ENCODE data around the gene SCGB1C2.
"Not testable (repeated sequence)": the region's sequence is repeated elsewhere in the genome, so short reads cannot be mapped to it uniquely, and the experiment has no call there.

The SCGB1C2 gene

GRCh38 chr17:157901-158300 is 20.5 kb downstream of the SCGB1C2 start:
- no peak overlapping the region for H3K4me3 ChIP-seq (ENCODE audit: low read depth in 1 of 5, low read length in 5 of 5)
- H3K4me1 ChIP-seq (ENCODE audit: control insufficient read depth in 5 of 5, insufficient read depth in 5 of 5, low read length in 5 of 5): no peaks in the 10 kb centered on the region
- H3K27ac ChIP-seq (ENCODE audit: low read depth, low read length): no peak overlapping the region
- no peaks in the 10 kb centered on the region for H3K9me3 ChIP-seq (ENCODE audit: control insufficient read depth in 5 of 5, low read length in 5 of 5)
- no peak overlapping the region for H3K9ac ChIP-seq (ENCODE audit: low read length in 5 of 5)
- H3K27me3 ChIP-seq (ENCODE audit: control insufficient read depth in 5 of 5, insufficient read depth in 4 of 5, low read length in 5 of 5): peaks cover 0 to 3% (median 0%) of the 10 kb centered on the region in 5 donors
- H3K36me3 ChIP-seq (ENCODE audit: control insufficient read depth in 5 of 5, insufficient read depth in 5 of 5, low read length in 5 of 5): peaks cover 0 to 41% (median 21%) of the 10 kb centered on the region in 5 donors

- Histone ChIP-seq H3K9ac (ENCODE audit: low read length in 5 of 5) (no peak overlapping the region), H3K27ac (ENCODE audit: low read depth, low read length) (no peak overlapping the region), H3K36me3 (ENCODE audit: control insufficient read depth in 5 of 5, insufficient read depth in 5 of 5, low read length in 5 of 5) (peaks cover 0 to 39% (median 21%) of the 10 kb centered on the region in 5 donors), H3K27me3 (ENCODE audit: control insufficient read depth in 5 of 5, insufficient read depth in 4 of 5, low read length in 5 of 5) (peaks cover 0 to 3% (median 0%) of the 10 kb centered on the region in 5 donors), H3K9me3 (ENCODE audit: control insufficient read depth in 5 of 5, low read length in 5 of 5) (no peaks in the 10 kb centered on the region), H3K4me1 (ENCODE audit: control insufficient read depth in 5 of 5, insufficient read depth in 5 of 5, low read length in 5 of 5) (no peaks in the 10 kb centered on the region), H3K4me3 (ENCODE audit: low read depth in 1 of 5, low read length in 5 of 5) (no peak overlapping the region)
Observed at GRCh38 chr17:158379-158778, 21.0 kb downstream of the SCGB1C2 start.

- peaks cover 0 to 37% (median 21%) of the 10 kb centered on the region in 5 donors for H3K36me3 ChIP-seq (ENCODE audit: control insufficient read depth in 5 of 5, insufficient read depth in 5 of 5, low read length in 5 of 5)
- H3K4me3 ChIP-seq (ENCODE audit: low read depth in 1 of 5, low read length in 5 of 5): no peak overlapping the region
- H3K27me3 ChIP-seq (ENCODE audit: control insufficient read depth in 5 of 5, insufficient read depth in 4 of 5, low read length in 5 of 5): peaks cover 0 to 3% (median 0%) of the 10 kb centered on the region in 5 donors
Observed at GRCh38 chr17:159609-160008, 22.2 kb downstream of the SCGB1C2 start.

DNA sequence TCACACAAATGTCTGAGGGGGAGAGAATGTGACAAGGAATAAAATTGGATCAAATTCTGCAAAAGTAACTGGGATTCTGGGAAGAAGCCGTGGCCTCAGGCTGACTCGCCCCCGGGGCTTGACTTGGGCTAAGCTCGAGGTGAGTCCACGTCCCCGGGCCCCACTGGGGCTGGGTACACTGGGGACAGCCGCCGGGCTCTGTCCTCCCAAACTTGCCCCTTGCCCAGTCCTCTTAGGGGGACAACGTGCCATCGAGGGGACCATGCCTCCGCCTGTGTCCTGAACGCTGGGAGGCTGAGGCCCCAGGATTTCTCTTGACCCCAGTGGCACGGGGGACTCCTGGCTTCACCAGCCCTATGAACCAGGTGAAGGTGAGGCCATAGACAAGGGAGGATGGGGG is 23.0 kb downstream of the SCGB1C2 start:
- no peak overlapping the region for H3K4me3 ChIP-seq (ENCODE audit: low read depth in 1 of 5, low read length in 5 of 5)
- peaks cover 0 to 35% (median 17%) of the 10 kb centered on the region in 5 donors for H3K36me3 ChIP-seq (ENCODE audit: control insufficient read depth in 5 of 5, insufficient read depth in 5 of 5, low read length in 5 of 5)
- no peak overlapping the region for H3K9ac ChIP-seq (ENCODE audit: low read length in 5 of 5)
- H3K27me3 ChIP-seq (ENCODE audit: control insufficient read depth in 5 of 5, insufficient read depth in 4 of 5, low read length in 5 of 5): peaks cover 0 to 3% (median 0%) of the 10 kb centered on the region in 5 donors
- H3K27ac ChIP-seq (ENCODE audit: low read depth, low read length): no peak overlapping the region
- no peaks in the 10 kb centered on the region for H3K9me3 ChIP-seq (ENCODE audit: control insufficient read depth in 5 of 5, low read length in 5 of 5)
- H3K4me1 ChIP-seq (ENCODE audit: control insufficient read depth in 5 of 5, insufficient read depth in 5 of 5, low read length in 5 of 5): peaks cover 0 to 4% (median 0%) of the 10 kb centered on the region in 5 donors

More at GRCh38 chr17:159609-160008, 22.2 kb downstream of the SCGB1C2 start:
- Histone ChIP-seq H3K9ac (ENCODE audit: low read length in 5 of 5) (no peak overlapping the region), H3K4me1 (ENCODE audit: control insufficient read depth in 5 of 5, insufficient read depth in 5 of 5, low read length in 5 of 5) (peaks cover 0 to 1% (median 0%) of the 10 kb centered on the region in 5 donors), H3K27ac (ENCODE audit: low read depth, low read length) (no peak overlapping the region), H3K9me3 (ENCODE audit: control insufficient read depth in 5 of 5, low read length in 5 of 5) (no peaks in the 10 kb centered on the region)

GRCh38 chr17:161481-161880 is 24.1 kb downstream of the SCGB1C2 start:
- H3K4me3 ChIP-seq (ENCODE audit: low read depth in 1 of 5, low read length in 5 of 5): no peak overlapping the region
- H3K27ac ChIP-seq (ENCODE audit: low read depth, low read length): no peak overlapping the region
- peaks cover 0 to 28% (median 9%) of the 10 kb centered on the region in 5 donors for H3K36me3 ChIP-seq (ENCODE audit: control insufficient read depth in 5 of 5, insufficient read depth in 5 of 5, low read length in 5 of 5)
- peaks cover 0 to 3% (median 2%) of the 10 kb centered on the region in 5 donors for H3K27me3 ChIP-seq (ENCODE audit: control insufficient read depth in 5 of 5, insufficient read depth in 4 of 5, low read length in 5 of 5)
- H3K4me1 ChIP-seq (ENCODE audit: control insufficient read depth in 5 of 5, insufficient read depth in 5 of 5, low read length in 5 of 5): peaks cover 0 to 4% (median 0%) of the 10 kb centered on the region in 5 donors
- no peak overlapping the region for H3K9ac ChIP-seq (ENCODE audit: low read length in 5 of 5)
- H3K9me3 ChIP-seq (ENCODE audit: control insufficient read depth in 5 of 5, low read length in 5 of 5): no peaks in the 10 kb centered on the region

GRCh38 chr17:162689-163088 is 25.3 kb downstream of the SCGB1C2 start:
- no peak overlapping the region for H3K27ac ChIP-seq (ENCODE audit: low read depth, low read length)
- no peak overlapping the region for H3K9ac ChIP-seq (ENCODE audit: low read length in 5 of 5)
- H3K4me3 ChIP-seq (ENCODE audit: low read depth in 1 of 5, low read length in 5 of 5): no peak overlapping the region
- peaks cover 0 to 3% (median 2%) of the 10 kb centered on the region in 5 donors for H3K27me3 ChIP-seq (ENCODE audit: control insufficient read depth in 5 of 5, insufficient read depth in 4 of 5, low read length in 5 of 5)
- H3K4me1 ChIP-seq (ENCODE audit: control insufficient read depth in 5 of 5, insufficient read depth in 5 of 5, low read length in 5 of 5): peaks cover 0 to 4% (median 0%) of the 10 kb centered on the region in 5 donors
- H3K9me3 ChIP-seq (ENCODE audit: control insufficient read depth in 5 of 5, low read length in 5 of 5): no peaks in the 10 kb centered on the region
- H3K36me3 ChIP-seq (ENCODE audit: control insufficient read depth in 5 of 5, insufficient read depth in 5 of 5, low read length in 5 of 5): peaks cover 0 to 28% (median 9%) of the 10 kb centered on the region in 5 donors

DNA sequence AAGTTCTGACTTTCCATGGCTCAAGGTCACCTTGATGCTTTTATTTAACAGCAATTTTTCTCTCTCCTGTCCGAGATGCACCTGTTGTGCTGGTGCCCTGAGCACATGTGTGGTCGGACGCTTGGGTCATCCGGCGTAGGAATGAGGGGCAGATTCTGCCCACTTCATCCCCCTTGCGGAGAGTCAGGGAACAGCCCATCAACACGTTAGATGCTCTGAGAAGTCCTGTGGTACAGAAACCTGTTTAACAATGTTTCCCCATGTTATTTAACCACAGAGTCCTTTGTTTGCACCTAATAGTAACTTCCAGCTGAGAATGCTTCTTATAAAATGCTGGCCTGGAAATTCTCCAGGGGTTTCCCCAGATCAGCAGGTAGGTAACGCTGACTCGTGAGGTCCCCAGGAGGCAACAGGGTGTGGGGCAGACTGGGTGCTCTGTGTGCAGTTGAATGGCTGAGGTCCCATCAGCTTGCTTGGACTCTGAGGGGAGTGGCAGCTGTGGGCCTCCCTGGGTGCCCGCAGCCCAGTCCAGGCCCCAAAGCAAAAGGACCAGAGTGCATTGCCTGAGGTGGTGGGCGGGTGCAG is 26.2 kb downstream of the SCGB1C2 start:
- Histone ChIP-seq H3K27ac (ENCODE audit: low read depth, low read length) (no peak overlapping the region), H3K9ac (ENCODE audit: low read length in 5 of 5) (no peak overlapping the region), H3K4me1 (ENCODE audit: control insufficient read depth in 5 of 5, insufficient read depth in 5 of 5, low read length in 5 of 5) (peaks cover 0 to 4% (median 0%) of the 10 kb centered on the region in 5 donors), H3K36me3 (ENCODE audit: control insufficient read depth in 5 of 5, insufficient read depth in 5 of 5, low read length in 5 of 5) (peaks cover 0 to 25% (median 9%) of the 10 kb centered on the region in 5 donors), H3K9me3 (ENCODE audit: control insufficient read depth in 5 of 5, low read length in 5 of 5) (no peaks in the 10 kb centered on the region), H3K4me3 (ENCODE audit: low read depth in 1 of 5, low read length in 5 of 5) (no peak overlapping the region), H3K27me3 (ENCODE audit: control insufficient read depth in 5 of 5, insufficient read depth in 4 of 5, low read length in 5 of 5) (peaks cover 0 to 3% (median 2%) of the 10 kb centered on the region in 5 donors)

- H3K9me3 ChIP-seq (ENCODE audit: control insufficient read depth in 5 of 5, low read length in 5 of 5): no peaks in the 10 kb centered on the region
- H3K27me3 ChIP-seq (ENCODE audit: control insufficient read depth in 5 of 5, insufficient read depth in 4 of 5, low read length in 5 of 5): peaks cover 0 to 3% (median 2%) of the 10 kb centered on the region in 5 donors
- peaks cover 0 to 4% (median 0%) of the 10 kb centered on the region in 5 donors for H3K4me1 ChIP-seq (ENCODE audit: control insufficient read depth in 5 of 5, insufficient read depth in 5 of 5, low read length in 5 of 5)
- H3K27ac ChIP-seq (ENCODE audit: low read depth, low read length): no peak overlapping the region
- H3K36me3 ChIP-seq (ENCODE audit: control insufficient read depth in 5 of 5, insufficient read depth in 5 of 5, low read length in 5 of 5): peaks cover 0 to 24% (median 9%) of the 10 kb centered on the region in 5 donors
- H3K9ac ChIP-seq (ENCODE audit: low read length in 5 of 5): no peak overlapping the region
- H3K4me3 ChIP-seq (ENCODE audit: low read depth in 1 of 5, low read length in 5 of 5): no peak overlapping the region
Observed at GRCh38 chr17:164303-165235, 27.2 kb downstream of the SCGB1C2 start.

GRCh38 chr17:165939-166338 is 28.6 kb downstream of the SCGB1C2 start:
- H3K9ac ChIP-seq (ENCODE audit: low read length in 5 of 5): no peak overlapping the region
- H3K27ac ChIP-seq (ENCODE audit: low read depth, low read length): no peak overlapping the region
- H3K27me3 ChIP-seq (ENCODE audit: control insufficient read depth in 5 of 5, insufficient read depth in 4 of 5, low read length in 5 of 5): peaks cover 0 to 3% (median 2%) of the 10 kb centered on the region in 5 donors
- peaks cover 0 to 21% (median 6%) of the 10 kb centered on the region in 5 donors for H3K36me3 ChIP-seq (ENCODE audit: control insufficient read depth in 5 of 5, insufficient read depth in 5 of 5, low read length in 5 of 5)
- H3K9me3 ChIP-seq (ENCODE audit: control insufficient read depth in 5 of 5, low read length in 5 of 5): no peaks in the 10 kb centered on the region
- H3K4me3 ChIP-seq (ENCODE audit: low read depth in 1 of 5, low read length in 5 of 5): no peak overlapping the region
- H3K4me1 ChIP-seq (ENCODE audit: control insufficient read depth in 5 of 5, insufficient read depth in 5 of 5, low read length in 5 of 5): peaks cover 0 to 4% (median 0%) of the 10 kb centered on the region in 5 donors

- H3K4me1 ChIP-seq (ENCODE audit: control insufficient read depth in 5 of 5, insufficient read depth in 5 of 5, low read length in 5 of 5); H3K4me3 ChIP-seq (ENCODE audit: low read depth in 1 of 5, low read length in 5 of 5); H3K9me3 ChIP-seq (ENCODE audit: control insufficient read depth in 5 of 5, low read length in 5 of 5); H3K27ac ChIP-seq (ENCODE audit: low read depth, low read length); H3K27me3 ChIP-seq (ENCODE audit: control insufficient read depth in 5 of 5, insufficient read depth in 4 of 5, low read length in 5 of 5); H3K9ac ChIP-seq (ENCODE audit: low read length in 5 of 5): not testable (repeated sequence)
- peaks cover 0 to 15% (median 0%) of the 10 kb centered on the region in 5 donors for H3K36me3 ChIP-seq (ENCODE audit: control insufficient read depth in 5 of 5, insufficient read depth in 5 of 5, low read length in 5 of 5)
Observed at GRCh38 chr17:168614-169013, 31.2 kb downstream of the SCGB1C2 start.
